HepG2 (cell line): ENCODE measurements around the gene NDE1. TPM values are rescaled to one million over a fixed set of nuclear protein-coding genes. Genes with fewer than 3 reads are reported as not detected.

Experiments used
- AHR ChIP-seq: IDR thresholded peaks from 2 replicates; pipeline ENCODE4 v1.6.1; 2018; ENCODE audit warnings: missing genetic modification reagents, missing compliant biosample characterization
- ARHGAP35 ChIP-seq: sonication (generic); formaldehyde crosslinking; IDR thresholded peaks from 2 replicates; pipeline ENCODE4 v1.9.0; 2022; ENCODE audit warnings: mild to moderate bottlenecking, inconsistent platforms, moderate library complexity, missing genetic modification reagents, borderline replicate concordance
- ARID5B ChIP-seq: IDR thresholded peaks from 2 replicates; pipeline ENCODE4 v1.4.0; 2020; ENCODE audit warnings: mild to moderate bottlenecking, missing genetic modification reagents
- MYC ChIP-seq: sonication (generic); formaldehyde crosslinking; IDR thresholded peaks from 2 replicates; pipeline ENCODE4 v1.9.0; 2021; ENCODE audit warnings: missing genetic modification reagents, borderline replicate concordance
- NR2F6 ChIP-seq, 2 experiments: IDR thresholded peaks; 2 replicates each; pipeline ENCODE4 v1.6.1; 2016; ENCODE audit warnings: antibody characterized with exemption in 1 of 2, mild to moderate bottlenecking in 1 of 2
- PBX3 ChIP-seq: sonication (generic); formaldehyde crosslinking; IDR thresholded peaks from 2 replicates; pipeline ENCODE4 v1.8.1; 2023; ENCODE audit warnings: missing genetic modification reagents, inconsistent platforms, borderline replicate concordance
- POGK ChIP-seq: sonication (generic); formaldehyde crosslinking; conservative IDR thresholded peaks from 2 replicates; pipeline ENCODE4 v1.8.0; 2022; ENCODE audit warnings: mild to moderate bottlenecking, moderate library complexity, missing genetic modification reagents
- SP140L ChIP-seq: sonication (generic); formaldehyde crosslinking; IDR thresholded peaks from 2 replicates; pipeline ENCODE4 v1.4.0; 2020; ENCODE audit warnings: missing genetic modification reagents, borderline replicate concordance
- STAT6 ChIP-seq: sonication (generic); formaldehyde crosslinking; IDR thresholded peaks from 2 replicates; pipeline ENCODE4 v1.4.0; 2020; ENCODE audit warnings: missing genetic modification reagents, mild to moderate bottlenecking, borderline replicate concordance
- TBL1XR1 ChIP-seq: fragments of 150-350 bp; IDR thresholded peaks from 2 replicates; pipeline ENCODE4 v1.6.1; 2014; ENCODE audit warnings: borderline replicate concordance, low read length; ENCODE audit not compliant: partially characterized antibody
- ZBTB21 ChIP-seq: sonication (generic); formaldehyde crosslinking; IDR thresholded peaks from 2 replicates; pipeline ENCODE4 v1.4.0; 2020; ENCODE audit warnings: missing genetic modification reagents
- ZC3H4 ChIP-seq: sonication (generic); formaldehyde crosslinking; IDR thresholded peaks from 2 replicates; pipeline ENCODE4 v1.4.0; 2020; ENCODE audit warnings: missing genetic modification reagents, borderline replicate concordance
- ZNF296 ChIP-seq: sonication (generic); formaldehyde crosslinking; conservative IDR thresholded peaks from 2 replicates; pipeline ENCODE4 v1.5.0; 2020; ENCODE audit warnings: mild to moderate bottlenecking, missing genetic modification reagents
- ZNF317 ChIP-seq: sonication (generic); formaldehyde crosslinking; IDR thresholded peaks from 2 replicates; pipeline ENCODE4 v1.5.0; 2020; ENCODE audit warnings: mild to moderate bottlenecking, missing genetic modification reagents
- ZNF414 ChIP-seq: sonication (generic); formaldehyde crosslinking; IDR thresholded peaks from 2 replicates; pipeline ENCODE4 v1.5.0; 2020; ENCODE audit warnings: missing genetic modification reagents
- ZNF446 ChIP-seq: sonication (generic); formaldehyde crosslinking; IDR thresholded peaks from 2 replicates; pipeline ENCODE4 v1.5.0; 2020; ENCODE audit warnings: mild to moderate bottlenecking, missing genetic modification reagents
- polyA plus RNA-seq, 8 experiments: library from polyadenylated mRNA; depleted of rRNA in 3 of 8; stranded (reverse) in 7 of 8; unstranded in 1 of 8; fragments of >200 nt; fragmentation: Illumina TruSeq in 4 of 8; extraction: Trizol in 4 of 8; gene quantifications; 2 replicates each; pipeline versions ENCODE4 v1.2.1 to v1.2.3, GENCODE V29; 2011 to 2016; ENCODE audit warnings: low read depth in 4 of 8, missing spikeins in 1 of 8, mixed read lengths in 1 of 8; ENCODE audit not compliant: insufficient read depth in 1 of 8
- total RNA-seq, 5 experiments: library from RNA; depleted of rRNA; stranded (reverse); fragments of >200 nt; fragmentation: Illumina TruSeq; extraction: Trizol; gene quantifications; 2 replicates each; pipeline ENCODE4 v1.2.3, GENCODE V29; 2016; ENCODE audit warnings: low read depth in 1 of 5

NDE1 gene
- total and polyA plus RNA-seq, 2 of the 13 experiments (the other 11 are each of a cell fraction or from before 2014, with no cell fraction given) = 40.9 to 72.5 TPM

- TF ChIP-seq ZNF446 = no peak
- 0 out of 2 replicates have a peak, but pooled peaks have one; percentile 13 for TF ChIP-seq ZNF414 (CRISPR knock-in tag)
- TF ChIP-seq STAT6 (CRISPR knock-in tag) = peak; percentile 95
- TF ChIP-seq ZC3H4 (CRISPR knock-in tag) = peak; percentile 81; the same call in 1 of the 2 replicates
- 0 out of 2 replicates have a peak, but pooled peaks have one; percentile 18 for TF ChIP-seq ZNF317 (CRISPR knock-in tag)
- TF ChIP-seq MYC (CRISPR knock-in tag) = no peak
- no peak for TF ChIP-seq ZNF296 (CRISPR knock-in tag)
- 0 out of 2 replicates have a peak, but pooled peaks have one; percentile 7 for TF ChIP-seq NR2F6 (IDR thresholded peaks at IDR 0.05)
- peak; percentile 34; the same call in 1 of the 2 replicates for TF ChIP-seq NR2F6 (CRISPR knock-in tag; IDR thresholded peaks at IDR 0.05)
- peak; percentile 69; the same call in 1 of the 2 replicates for TF ChIP-seq SP140L
- no peak for TF ChIP-seq POGK (CRISPR knock-in tag)
- TF ChIP-seq TBL1XR1 = no peak
- TF ChIP-seq PBX3 (CRISPR knock-in tag) = no peak
- no peak for TF ChIP-seq ARHGAP35 (CRISPR knock-in tag)
- TF ChIP-seq ZBTB21 (CRISPR knock-in tag) = peak; percentile 40; the same call in 1 of the 2 replicates
- TF ChIP-seq ARID5B (CRISPR knock-in tag) = peak; percentile 71
- no peak for TF ChIP-seq AHR (CRISPR knock-in tag)
Observed at GRCh38 chr16:15644267-15644961, 5.6 kb upstream of the NDE1 start (continued).
